HUES64 (cell line): ENCODE data around the gene COL23A1.

Experiments
- H3K27ac ChIP-seq: 2 replicates; pipeline ENCODE4 v1.7.0; 2013; ENCODE audit warnings: low read depth, low read length, inconsistent platforms
- H3K27me3 ChIP-seq: 2 replicates; pipeline ENCODE4 v1.6.1; 2013; ENCODE audit warnings: mild to moderate bottlenecking, low read length; ENCODE audit not compliant: insufficient read depth
- H3K36me3 ChIP-seq: 2 replicates; pipeline ENCODE4 v1.6.1; 2013; ENCODE audit warnings: mild to moderate bottlenecking, low read length; ENCODE audit not compliant: insufficient read depth
- H3K4me1 ChIP-seq: 2 replicates; pipeline ENCODE4 v1.6.1; 2013; ENCODE audit warnings: mild to moderate bottlenecking, low read length, moderate library complexity; ENCODE audit not compliant: insufficient read depth
- H3K4me3 ChIP-seq: 2 replicates; pipeline ENCODE4 v1.5.1; 2013; ENCODE audit warnings: mild to moderate bottlenecking, low read length, moderate library complexity
- H3K9ac ChIP-seq: 2 replicates; pipeline ENCODE4 v1.6.1; 2013; ENCODE audit warnings: mild to moderate bottlenecking, low read depth, low read length
- H3K9me3 ChIP-seq: 2 replicates; pipeline ENCODE4 v1.6.1; 2013; ENCODE audit warnings: low read depth, low read length; ENCODE audit not compliant: insufficient read depth
- WGBS: fragments of 150-250, 120-280 bp; methylation state at CpG from one replicate; pipeline ENCODE4 v1.1.7; 2013; ENCODE audit warnings: missing lambda C conversion rate; 5-methylcytosine and 5-hydroxymethylcytosine counted together

Gene COL23A1

DNA sequence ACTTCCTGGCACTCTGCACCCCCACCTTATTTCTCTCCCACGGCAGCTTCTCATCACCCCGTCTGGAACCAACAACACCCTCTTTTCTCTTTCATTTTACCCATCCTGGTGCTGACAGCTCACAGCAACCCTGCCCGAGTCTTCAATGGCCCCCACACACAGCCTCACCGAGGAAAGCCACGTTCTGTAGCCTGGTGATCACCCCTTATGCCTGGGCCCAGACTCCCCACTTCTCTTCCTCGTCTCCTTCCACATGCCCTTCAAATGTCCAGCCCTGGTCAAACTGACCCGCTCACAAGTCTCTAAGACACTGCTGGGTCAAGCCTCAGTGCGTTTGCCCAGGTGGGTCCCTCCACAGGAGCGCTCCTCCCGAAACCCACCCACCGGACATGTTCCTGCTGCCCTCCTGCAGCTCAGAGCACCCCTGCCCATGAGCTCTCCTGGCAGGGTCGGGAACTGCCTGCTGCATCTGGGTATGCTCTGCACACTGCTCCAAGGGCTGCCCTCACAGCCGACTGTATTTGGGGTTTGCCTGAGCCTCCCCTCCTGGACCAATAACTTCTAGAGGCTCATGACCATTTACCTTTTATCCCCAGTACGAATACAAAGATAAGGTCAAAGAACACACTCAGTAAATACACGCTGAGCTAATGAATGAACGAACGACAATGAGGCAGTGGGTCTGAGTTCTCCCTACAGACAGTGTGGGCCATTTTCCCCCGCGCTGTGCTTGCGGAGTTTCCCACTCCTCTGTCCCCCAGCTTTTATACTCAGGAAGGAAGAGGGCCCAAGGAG, 202.9 kb downstream of the COL23A1 start:
- Histone ChIP-seq H3K4me1 (peaks cover 30% of the 10 kb centered on the region), H3K27me3 (no peaks in the 10 kb centered on the region), H3K9ac (no peak overlapping the region), H3K9me3 (no peaks in the 10 kb centered on the region), H3K4me3 (no peak overlapping the region), H3K27ac (no peak overlapping the region), H3K36me3 (no peaks in the 10 kb centered on the region)
- 87% methylated on average over 20 of the region's 20 CpGs for WGBS

DNA sequence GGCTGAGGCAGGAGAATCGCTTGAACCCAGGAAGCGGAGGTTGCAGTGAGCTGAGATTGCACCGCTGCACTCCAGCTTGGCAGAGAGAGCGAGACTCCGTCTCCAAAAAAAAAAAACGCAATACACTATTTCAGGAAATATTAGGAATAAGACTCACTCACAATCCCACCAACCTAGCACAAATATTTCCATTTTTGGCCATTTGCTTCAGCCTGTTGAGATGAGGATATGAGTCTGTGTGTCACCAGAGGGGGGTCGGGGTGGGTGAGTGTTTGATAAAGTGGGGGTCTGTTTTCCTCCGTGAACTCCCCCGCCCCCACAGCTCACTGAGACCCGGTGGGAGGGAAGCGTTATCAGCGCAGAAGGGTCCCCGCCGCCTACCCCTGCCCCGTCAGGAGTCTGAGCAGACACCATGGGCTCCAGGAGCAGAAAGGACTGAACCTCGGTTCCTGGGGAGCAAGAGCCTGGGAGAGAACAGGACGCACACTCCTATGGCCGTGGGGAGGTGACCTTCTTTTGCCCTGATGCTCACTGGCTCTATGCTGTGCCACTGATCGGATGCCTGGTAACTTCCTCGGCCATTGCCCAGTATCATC, 203.8 kb downstream of the COL23A1 start:
- peaks cover 30% of the 10 kb centered on the region for H3K4me1 ChIP-seq
- no peaks in the 10 kb centered on the region for H3K9me3 ChIP-seq
- no peak overlapping the region for H3K9ac ChIP-seq
- no peak overlapping the region for H3K4me3 ChIP-seq
- 90% methylated on average over 20 of the region's 20 CpGs for WGBS
- H3K27me3 ChIP-seq = no peaks in the 10 kb centered on the region
- H3K27ac ChIP-seq = no peak overlapping the region
- H3K36me3 ChIP-seq = no peaks in the 10 kb centered on the region

DNA sequence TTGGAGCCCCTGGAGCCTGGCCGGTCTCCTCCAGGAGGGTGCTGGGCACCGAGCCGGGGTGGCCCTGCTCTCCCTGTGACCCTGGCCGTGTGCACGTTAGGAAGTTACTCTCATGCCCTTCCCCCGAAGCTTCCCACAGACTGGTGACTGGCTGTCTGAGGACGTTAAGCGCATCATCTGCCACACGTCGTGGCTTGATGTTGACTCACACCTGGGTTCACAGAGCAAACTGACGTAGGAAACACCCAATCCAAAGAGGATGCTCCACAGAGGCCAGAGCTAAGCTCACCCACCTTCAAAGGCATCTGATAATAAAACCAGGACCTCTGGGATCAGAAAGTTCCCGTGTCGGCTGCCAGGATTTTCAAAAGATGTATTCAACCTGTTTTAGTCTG, 204.7 kb downstream of the COL23A1 start:
- no peaks in the 10 kb centered on the region for H3K36me3 ChIP-seq
- no peaks in the 10 kb centered on the region for H3K9me3 ChIP-seq
- peaks cover 30% of the 10 kb centered on the region for H3K4me1 ChIP-seq
- H3K9ac ChIP-seq = no peak overlapping the region
- H3K27me3 ChIP-seq = no peaks in the 10 kb centered on the region
- 75% methylated on average over 13 of the region's 13 CpGs for WGBS
- no peak overlapping the region for H3K4me3 ChIP-seq
- no peak overlapping the region for H3K27ac ChIP-seq

DNA sequence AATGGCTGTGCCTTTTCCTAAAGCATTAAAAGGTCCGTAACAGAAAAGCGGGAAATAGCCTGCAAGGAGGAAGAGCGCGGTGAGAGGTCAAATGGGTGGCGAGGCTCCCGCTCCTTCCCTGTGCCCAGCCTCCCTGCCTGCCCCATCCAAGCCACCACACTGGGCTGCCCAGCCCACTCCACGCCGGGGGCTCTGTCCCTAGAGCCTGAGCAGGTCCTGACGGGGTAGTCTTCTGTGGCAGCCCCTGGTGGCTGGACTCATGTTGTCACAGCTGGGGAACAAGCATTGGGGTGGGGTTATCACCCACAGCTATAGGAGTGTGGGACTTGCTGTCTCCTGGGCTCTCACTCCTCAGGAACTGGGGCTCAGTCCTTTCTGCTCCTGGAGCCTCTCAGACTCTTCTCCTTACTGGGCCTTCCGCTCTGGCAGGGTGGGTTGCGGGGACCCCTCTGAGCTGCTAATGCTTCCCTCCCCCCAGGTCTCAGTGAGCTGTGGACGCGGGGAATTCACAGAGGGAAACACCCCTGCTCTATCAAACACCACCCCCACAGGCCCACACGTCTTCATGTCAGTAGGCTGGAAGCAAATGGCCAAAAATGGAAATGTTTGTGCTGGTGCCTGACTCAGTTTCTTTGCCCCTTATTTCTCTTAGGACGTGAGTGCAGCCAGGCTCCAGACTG, 205.2 kb downstream of the COL23A1 start:
- H3K9ac ChIP-seq = no peak overlapping the region
- peaks cover 30% of the 10 kb centered on the region for H3K4me1 ChIP-seq
- WGBS = 87% methylated on average over 15 of the region's 15 CpGs
- no peak overlapping the region for H3K27ac ChIP-seq
- no peaks in the 10 kb centered on the region for H3K27me3 ChIP-seq
- no peaks in the 10 kb centered on the region for H3K36me3 ChIP-seq
- H3K9me3 ChIP-seq = no peaks in the 10 kb centered on the region
- H3K4me3 ChIP-seq = no peak overlapping the region

DNA sequence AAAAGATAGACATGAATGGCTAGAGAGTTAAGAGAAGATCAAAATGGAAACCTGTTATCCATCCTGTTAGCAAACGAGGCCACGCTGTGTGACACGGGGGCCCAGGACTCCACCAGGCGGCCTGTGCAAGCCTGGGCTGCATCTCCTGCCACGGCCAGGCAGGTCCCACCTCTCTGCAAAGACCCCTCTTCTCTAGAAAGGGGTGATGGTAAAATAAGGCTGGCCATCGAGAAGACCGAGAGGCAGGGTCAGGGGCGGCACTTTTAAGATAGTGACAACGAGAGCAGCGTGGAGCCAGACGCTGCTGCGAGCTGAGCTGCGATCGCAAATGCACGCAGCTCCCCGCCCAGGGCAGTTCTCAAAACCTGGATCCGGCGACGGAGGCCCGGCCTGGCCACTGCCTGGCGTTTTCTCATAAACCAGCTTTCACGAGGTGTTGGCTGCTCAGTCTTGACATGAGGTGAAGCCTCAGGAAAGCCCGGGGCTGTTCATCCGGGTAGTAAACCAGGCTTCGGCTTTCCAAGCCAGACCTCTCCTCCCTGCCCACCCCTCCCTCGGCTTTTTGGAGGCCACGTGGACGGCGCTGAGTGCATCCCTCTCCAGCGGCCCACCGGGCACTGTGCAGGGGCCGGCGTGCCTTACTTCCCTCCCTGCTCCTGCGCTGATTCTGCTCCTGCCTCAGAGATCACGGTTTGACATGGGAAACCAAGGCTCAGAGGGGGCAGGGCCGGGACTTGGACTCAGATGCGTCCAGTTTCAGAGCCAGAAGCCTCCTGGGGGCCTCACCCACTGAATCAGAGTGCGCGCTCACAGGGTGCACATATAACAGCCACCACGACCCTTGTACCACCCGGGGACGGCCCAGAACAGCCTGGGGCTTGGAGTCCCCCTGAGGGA, 206.0 kb downstream of the COL23A1 start:
- no peaks in the 10 kb centered on the region for H3K36me3 ChIP-seq
- 71% methylated on average over 42 of the region's 42 CpGs for WGBS
- no peak overlapping the region for H3K4me3 ChIP-seq
- H3K4me1 ChIP-seq = peaks cover 30% of the 10 kb centered on the region
- no peaks in the 10 kb centered on the region for H3K9me3 ChIP-seq
- no peaks in the 10 kb centered on the region for H3K27me3 ChIP-seq
- H3K27ac ChIP-seq = no peak overlapping the region
- H3K9ac ChIP-seq = no peak overlapping the region

DNA sequence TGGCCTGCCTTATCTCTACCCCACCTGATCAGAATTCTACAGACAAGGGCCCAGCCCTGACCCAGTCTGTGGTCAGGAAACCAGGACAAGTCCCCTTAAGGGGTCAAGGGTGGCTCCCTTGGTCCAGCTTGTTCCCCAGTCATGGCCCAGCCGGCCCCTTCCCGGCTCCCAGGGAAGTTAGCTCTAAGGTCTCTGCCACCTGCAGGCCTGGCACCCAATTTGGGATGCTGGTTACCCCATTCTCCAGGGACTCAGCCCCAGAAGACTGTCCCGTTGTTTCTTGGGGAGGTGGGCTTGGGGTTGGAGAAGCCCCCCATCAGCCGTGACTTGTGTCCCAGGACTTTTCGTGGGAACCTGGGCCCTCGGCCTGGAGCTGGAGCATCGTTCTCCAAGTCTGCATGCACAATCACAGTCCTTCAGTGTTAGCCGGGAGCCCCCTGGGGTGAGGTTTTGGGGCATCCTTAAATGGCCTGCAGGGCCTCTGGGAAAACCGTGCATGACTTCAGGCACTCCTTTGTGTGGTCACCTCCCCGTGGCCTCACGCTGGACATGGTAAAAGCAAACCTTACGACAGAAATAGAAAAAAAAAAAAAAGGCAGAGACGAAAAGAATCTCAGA, 206.8 kb downstream of the COL23A1 start:
- Histone ChIP-seq H3K9me3 (no peaks in the 10 kb centered on the region), H3K4me3 (no peak overlapping the region), H3K36me3 (no peaks in the 10 kb centered on the region), H3K27me3 (no peaks in the 10 kb centered on the region), H3K9ac (no peak overlapping the region), H3K27ac (no peak overlapping the region), H3K4me1 (peaks cover 30% of the 10 kb centered on the region)
- WGBS = 89% methylated on average over 13 of the region's 13 CpGs

DNA sequence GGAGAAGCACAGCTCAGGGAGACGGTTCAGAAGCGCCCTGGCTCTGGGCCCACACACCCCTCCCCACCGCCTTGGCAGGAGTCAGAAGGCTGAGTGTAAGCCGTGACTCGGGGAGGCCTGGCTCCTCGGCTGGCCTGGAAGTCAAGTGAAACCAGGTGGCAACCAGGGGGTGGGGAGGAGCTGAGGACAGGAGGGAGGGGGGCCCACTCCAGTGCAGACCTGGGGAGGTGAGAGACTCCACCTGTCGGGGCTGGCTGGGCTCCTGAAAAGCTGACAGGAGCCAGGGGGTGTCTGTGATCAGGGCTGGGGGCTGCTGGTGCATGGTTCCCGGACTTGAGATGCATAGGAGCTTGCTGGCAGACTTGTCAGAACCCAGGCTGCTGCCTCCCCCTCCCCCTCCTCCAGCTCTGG, 207.4 kb downstream of the COL23A1 start:
- no peaks in the 10 kb centered on the region for H3K9me3 ChIP-seq
- H3K27ac ChIP-seq = no peak overlapping the region
- WGBS = 79% methylated on average over 8 of the region's 8 CpGs
- H3K9ac ChIP-seq = no peak overlapping the region
- peaks cover 24% of the 10 kb centered on the region for H3K4me1 ChIP-seq
- no peaks in the 10 kb centered on the region for H3K36me3 ChIP-seq
- no peaks in the 10 kb centered on the region for H3K27me3 ChIP-seq
- no peak overlapping the region for H3K4me3 ChIP-seq

DNA sequence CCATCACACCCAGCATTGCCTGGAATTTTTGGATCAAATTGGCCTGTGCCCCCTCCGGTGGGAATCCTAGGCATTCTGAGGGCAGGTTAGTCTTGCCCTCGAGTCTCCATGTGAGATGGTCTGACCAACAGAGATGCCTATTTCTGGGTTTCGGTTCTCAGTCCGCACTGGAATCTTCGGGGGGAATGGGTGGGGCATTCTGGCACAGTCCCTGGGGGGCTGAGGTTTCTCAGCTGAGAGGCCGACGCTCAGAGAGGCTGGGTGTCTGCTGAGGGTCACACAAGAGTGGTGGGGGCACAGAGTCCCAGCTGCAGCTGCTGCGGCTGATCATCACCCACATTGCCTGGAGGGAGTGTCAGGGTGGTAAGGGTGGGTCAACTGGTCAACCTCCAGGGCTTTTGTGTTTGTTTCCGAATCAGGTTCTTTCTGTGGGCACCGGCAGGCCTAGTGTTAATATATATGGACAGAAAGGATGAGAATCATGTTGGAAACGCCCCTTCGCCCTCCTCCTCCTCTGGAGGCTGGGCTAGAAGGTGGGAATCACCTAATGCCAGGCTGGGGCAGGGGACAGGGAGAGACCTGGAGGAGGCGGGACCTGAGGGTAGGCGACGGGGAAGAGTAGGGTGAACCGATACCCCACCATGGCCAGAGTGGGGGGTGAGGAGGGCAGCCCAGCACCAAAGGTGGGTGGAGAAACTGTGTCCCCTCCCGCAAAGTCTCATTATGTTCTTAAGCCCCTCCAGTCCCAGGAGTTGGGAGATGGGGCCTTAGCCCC, 208.1 kb downstream of the COL23A1 start:
- Histone ChIP-seq H3K36me3 (no peaks in the 10 kb centered on the region), H3K4me3 (no peak overlapping the region), H3K27ac (no peak overlapping the region), H3K9me3 (no peaks in the 10 kb centered on the region), H3K27me3 (no peaks in the 10 kb centered on the region), H3K9ac (no peak overlapping the region), H3K4me1 (peaks cover 20% of the 10 kb centered on the region)
- whole genome bisulfite sequencing = 94% methylated on average over 17 of the region's 17 CpGs

DNA sequence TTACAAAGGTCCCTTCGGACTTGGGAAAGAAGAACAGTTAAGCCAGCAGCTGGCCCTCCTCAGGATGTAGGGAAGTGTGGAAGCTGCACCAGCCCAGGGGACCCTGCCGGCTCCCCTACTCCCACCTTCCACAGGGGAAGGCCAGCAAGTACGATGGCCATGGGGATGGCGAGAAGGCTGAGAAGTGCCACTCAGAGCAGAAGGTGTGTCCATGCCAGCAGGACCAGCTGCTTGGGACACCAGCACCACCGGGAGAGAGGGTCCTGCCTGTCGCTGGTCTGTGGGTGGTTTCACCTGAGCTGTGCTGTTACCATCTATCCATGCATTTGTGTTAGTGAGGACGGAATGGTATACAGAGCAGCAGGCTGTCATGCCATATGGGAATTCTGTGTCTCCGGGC, 209.0 kb downstream of the COL23A1 start:
- WGBS = 93% methylated on average over 8 of the region's 8 CpGs
- Histone ChIP-seq H3K27ac (no peak overlapping the region), H3K9ac (no peak overlapping the region), H3K9me3 (no peaks in the 10 kb centered on the region), H3K4me3 (no peak overlapping the region), H3K36me3 (no peaks in the 10 kb centered on the region), H3K27me3 (no peaks in the 10 kb centered on the region), H3K4me1 (peaks cover 15% of the 10 kb centered on the region; the same call in 1 of the 2 replicates)

DNA sequence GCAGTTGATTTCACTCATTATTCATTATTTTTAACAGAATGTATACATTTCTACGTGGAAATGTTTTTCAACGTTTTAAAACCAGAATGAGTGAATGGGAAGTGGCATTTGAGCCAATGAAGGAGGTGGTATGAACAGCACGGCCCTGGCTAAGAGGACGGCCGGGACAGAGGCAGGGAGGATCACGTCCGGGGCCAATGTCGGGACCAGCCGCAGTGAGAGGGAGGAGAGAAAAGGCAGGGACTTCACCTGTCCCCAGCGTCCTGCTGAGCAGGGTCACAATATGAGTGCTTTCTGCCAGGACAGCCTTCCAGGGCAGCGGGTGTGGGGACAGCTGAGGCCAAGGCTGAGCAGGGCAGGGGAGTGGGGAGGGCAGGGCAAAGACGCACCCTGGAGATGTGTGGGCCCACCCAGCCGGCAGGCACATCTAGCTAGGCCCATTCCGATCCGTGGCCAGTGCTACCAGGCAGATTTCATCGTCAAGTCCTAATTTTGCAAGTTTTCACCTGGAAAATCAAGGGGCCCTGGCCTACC, 209.6 kb downstream of the COL23A1 start:
- no peaks in the 10 kb centered on the region for H3K27me3 ChIP-seq
- H3K9me3 ChIP-seq = no peaks in the 10 kb centered on the region
- H3K36me3 ChIP-seq = no peaks in the 10 kb centered on the region
- H3K4me3 ChIP-seq = no peak overlapping the region
- H3K27ac ChIP-seq = no peak overlapping the region
- H3K4me1 ChIP-seq = peaks cover 13% of the 10 kb centered on the region; the same call in 1 of the 2 replicates
- WGBS = 86% methylated on average over 16 of the region's 16 CpGs
- no peak overlapping the region for H3K9ac ChIP-seq
